Activated CD4-positive, CD25-positive, alpha-beta regulatory T cell treated with anti-CD3 and anti-CD28 coated beads, Interleukin-2, amount 50 U/mL, for 16 hours (primary cell): Measurements from ENCODE around the gene MAPK7.

Source experiments
- DNase-seq: peaks from one replicate; pipeline ENCODE4 v3.0.0-alpha.2; 2020; ENCODE audit warnings: low read depth, low spot score

The MAPK7 gene

GRCh38 chr17:19415806-19416775 is 37.8 kb downstream of the MAPK7 start:
- no peak for DNase-seq

GRCh38 chr17:19417611-19418010 is 39.3 kb downstream of the MAPK7 start:
- DNase-seq = no peak

GRCh38 chr17:19418251-19418992 is 40.1 kb downstream of the MAPK7 start:
- DNase-seq = no peak

- DNase-seq = no peak
These were observed 42.9 kb downstream of the MAPK7 start for GRCh38 chr17:19421219-19421618.

GRCh38 chr17:19421926-19422325 is 43.6 kb downstream of the MAPK7 start:
- no peak for DNase-seq

- no peak for DNase-seq
These were observed 46.9 kb downstream of the MAPK7 start for GRCh38 chr17:19424934-19425868.

- no peak for DNase-seq
These were observed 48.3 kb downstream of the MAPK7 start for GRCh38 chr17:19426631-19427030.

- DNase-seq = no peak
These were observed 53.4 kb downstream of the MAPK7 start for GRCh38 chr17:19431691-19432090.
